KOPT-K1 (cell line): ENCODE data around the gene TMOD1.
"Not testable (repeated sequence)": the region's sequence is repeated elsewhere in the genome, so short reads cannot be mapped to it uniquely, and the experiment has no call there.

Experiments
- H3K27ac ChIP-seq: fragments of 200-600 bp; sonication (generic); 2 replicates; pipeline ENCODE4 v1.5.1; 2016; ENCODE audit warnings: antibody characterized with exemption, mild to moderate bottlenecking, low read depth, low read length; ENCODE audit not compliant: poor library complexity, severe bottlenecking
- H3K36me3 ChIP-seq: fragments of 200-600 bp; sonication (generic); 2 replicates; pipeline ENCODE4 v1.5.1; 2017; ENCODE audit warnings: antibody characterized with exemption, mild to moderate bottlenecking, low read length, moderate library complexity; ENCODE audit not compliant: insufficient read depth
- H3K9me3 ChIP-seq: fragments of 200-600 bp; sonication (generic); 2 replicates; pipeline ENCODE4 v1.5.1; 2017; ENCODE audit warnings: antibody characterized with exemption, low read length, mild to moderate bottlenecking; ENCODE audit not compliant: insufficient read depth, poor library complexity, severe bottlenecking

Gene TMOD1

DNA sequence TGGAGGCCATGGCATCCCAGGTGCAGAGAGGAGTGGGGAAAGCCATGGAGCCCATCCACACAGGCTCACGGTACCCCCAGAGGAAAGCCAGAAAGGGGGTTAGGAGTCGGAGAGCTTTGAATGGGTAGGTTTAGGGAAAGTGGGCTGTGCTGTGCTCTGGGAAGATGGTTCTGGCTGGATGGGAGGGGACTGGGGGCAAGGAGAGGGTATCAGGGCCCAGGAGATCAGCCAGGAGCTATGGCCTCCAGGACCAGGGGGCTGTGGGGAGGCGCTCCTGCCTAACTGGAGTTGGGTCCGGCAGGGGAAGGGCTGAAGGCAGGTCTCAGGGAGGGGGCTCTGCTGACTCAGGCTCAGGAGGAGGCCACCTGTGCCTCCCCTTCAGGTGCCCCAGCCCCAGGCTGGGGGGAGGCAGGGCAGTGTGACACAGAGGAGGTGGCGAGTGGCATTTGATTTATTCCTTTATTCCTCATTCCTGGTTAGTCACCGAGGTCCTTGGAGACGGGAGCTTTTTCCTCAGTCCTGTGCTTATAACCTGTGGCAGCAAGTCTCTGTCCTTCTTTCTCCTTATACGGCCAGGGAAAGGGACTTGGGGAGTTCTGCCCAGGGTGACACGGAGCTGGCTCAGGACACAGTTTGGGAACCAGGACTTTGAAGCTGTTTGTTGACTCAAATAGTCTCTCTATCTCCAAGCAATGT, 70.9 kb downstream of the TMOD1 start:
- Histone ChIP-seq H3K27ac (no peak overlapping the region), H3K9me3 (no peaks in the 10 kb centered on the region), H3K36me3 (no peaks in the 10 kb centered on the region)

DNA sequence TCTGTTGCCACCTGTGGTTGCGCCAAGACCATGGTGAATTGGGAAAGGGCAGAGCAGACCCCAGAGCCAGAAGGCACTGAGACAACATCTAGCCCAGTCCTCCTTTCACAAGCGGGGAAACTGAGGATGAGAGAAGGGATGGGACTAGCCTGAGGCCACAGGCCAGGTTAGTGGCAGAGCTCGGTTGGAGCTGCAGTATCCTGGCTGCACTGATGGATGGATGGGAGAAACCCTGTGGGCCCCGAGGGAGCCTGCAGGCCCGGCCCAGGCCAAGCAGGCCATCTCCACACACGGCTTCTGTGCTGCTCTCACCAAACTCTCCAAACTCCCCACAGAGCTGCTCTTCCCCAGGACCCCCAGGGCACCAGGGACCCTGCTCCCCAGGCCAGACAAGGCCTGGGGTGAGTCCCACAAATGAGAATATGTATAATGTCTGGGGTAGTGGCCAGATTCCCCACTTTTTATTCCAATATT, 71.5 kb downstream of the TMOD1 start:
- H3K36me3 ChIP-seq = no peaks in the 10 kb centered on the region
- no peak overlapping the region for H3K27ac ChIP-seq
- H3K9me3 ChIP-seq = no peaks in the 10 kb centered on the region

DNA sequence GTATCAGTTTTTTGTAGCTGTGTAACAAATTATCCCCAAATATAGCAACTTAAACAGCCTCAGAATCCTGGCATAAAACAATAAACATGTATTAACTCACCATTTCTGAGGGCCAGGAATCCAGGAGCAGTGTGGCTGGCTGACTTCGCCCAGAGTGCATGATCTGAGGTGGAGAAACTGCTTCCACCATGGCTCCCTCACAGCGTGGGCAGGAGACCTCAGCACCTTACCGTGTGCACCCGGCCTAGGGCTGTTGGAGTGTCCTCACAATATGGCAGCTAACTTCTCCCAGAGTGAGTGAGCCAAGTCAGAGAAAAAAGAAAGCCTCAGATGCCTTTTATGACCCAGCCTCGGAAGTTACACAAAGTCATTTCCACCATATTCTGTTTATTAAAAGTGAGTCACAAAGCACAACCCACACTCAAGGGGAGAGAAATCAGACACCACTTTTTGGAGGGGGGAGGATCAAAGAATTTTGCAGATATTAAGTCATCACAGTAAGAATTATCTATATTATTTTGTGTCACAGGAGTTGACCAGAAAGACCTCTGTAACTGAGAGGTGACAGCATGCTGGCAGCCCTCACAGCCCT, 72.1 kb downstream of the TMOD1 start:
- Histone ChIP-seq H3K27ac (no peak overlapping the region), H3K9me3 (no peaks in the 10 kb centered on the region), H3K36me3 (no peaks in the 10 kb centered on the region)

DNA sequence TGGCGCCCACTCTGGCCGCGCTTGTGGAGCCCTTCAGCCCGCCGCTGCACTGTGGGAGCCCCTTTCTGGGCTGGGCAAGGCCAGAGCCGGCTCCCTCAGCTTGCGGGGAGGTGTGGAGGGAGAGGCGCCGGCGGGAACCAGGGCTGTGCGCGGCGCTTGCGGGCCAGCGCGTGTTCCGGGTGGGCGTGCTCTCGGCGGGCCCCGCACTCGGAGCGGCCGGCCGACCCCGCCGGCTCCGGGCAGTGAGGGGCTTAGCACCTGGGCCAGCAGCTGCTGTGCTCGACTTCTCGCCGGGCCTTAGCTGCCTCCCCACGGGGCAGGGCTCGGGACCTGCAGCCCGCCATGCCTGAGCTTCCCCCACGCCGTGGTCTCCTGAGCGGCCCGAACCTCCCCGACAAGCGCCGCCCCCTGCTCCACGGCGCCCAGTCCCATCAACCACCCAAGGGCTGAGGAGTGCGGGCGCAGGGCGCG, 72.7 kb downstream of the TMOD1 start:
- not testable (repeated sequence) for H3K27ac ChIP-seq, H3K36me3 ChIP-seq

DNA sequence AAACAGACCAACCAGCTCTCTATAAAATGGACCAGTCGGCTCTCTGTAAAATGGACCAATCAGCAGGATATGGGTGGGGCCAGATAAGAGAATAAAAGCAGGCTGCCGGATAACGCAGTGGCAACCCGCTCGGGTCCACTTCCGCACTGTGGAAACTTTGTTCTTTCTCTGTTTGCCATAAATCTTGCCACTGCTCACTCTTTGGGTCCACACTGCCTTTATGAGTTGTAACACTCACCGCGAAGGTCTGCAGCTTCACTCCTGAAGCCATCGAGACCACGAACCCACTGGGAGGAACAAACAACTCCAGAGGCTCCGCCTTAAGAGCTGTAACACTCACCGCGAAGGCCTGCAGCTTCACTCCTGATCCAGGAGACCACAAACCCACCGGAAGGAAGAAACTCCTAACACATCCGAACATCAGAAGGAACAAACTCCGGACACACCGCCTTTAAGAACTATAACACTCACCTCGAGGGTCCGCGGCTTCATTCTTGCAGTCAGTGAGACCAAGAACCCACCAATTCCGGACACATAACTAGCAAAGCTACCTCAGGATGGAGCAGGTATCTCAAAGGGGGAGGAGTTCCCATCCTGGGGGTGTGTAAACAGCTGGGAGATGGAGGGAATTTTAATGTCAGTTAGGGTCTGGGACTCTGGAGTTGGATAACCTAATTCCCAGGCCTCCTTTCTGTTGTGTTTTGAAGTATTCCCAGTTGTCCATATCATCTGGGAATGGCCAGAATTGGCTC, 73.6 kb downstream of the TMOD1 start:
- not testable (repeated sequence) for H3K27ac ChIP-seq, H3K36me3 ChIP-seq, H3K9me3 ChIP-seq

More for the DNA sequence above, 72.7 kb downstream of the TMOD1 start:
- H3K9me3 ChIP-seq = not testable (repeated sequence)

DNA sequence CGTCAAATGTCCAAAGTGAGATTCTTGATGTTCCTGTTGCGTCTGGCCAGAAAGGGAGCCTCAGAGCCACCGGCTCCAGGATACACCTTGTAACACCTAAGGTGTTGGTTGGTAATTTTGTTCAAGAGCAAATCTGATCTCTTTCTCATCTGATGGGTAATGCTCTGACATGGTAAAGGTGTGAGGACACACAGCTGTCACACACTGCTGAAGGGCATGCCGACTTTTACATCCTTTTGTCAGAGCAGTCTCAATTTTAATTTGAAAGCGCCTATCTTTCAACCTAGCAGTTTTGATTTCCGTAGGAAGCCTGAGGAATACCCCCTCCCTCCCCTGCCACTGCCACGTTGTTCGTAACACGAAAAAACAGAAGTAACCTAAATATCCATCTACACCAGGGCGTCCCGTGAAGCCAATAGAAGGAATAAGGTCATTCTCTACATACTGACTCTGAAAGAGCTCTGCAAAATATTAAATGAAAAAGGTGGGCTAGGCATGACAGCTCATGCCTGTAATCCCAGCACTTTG, 74.3 kb downstream of the TMOD1 start:
- H3K9me3 ChIP-seq = no peaks in the 10 kb centered on the region
- no peak overlapping the region for H3K27ac ChIP-seq
- H3K36me3 ChIP-seq = no peaks in the 10 kb centered on the region

DNA sequence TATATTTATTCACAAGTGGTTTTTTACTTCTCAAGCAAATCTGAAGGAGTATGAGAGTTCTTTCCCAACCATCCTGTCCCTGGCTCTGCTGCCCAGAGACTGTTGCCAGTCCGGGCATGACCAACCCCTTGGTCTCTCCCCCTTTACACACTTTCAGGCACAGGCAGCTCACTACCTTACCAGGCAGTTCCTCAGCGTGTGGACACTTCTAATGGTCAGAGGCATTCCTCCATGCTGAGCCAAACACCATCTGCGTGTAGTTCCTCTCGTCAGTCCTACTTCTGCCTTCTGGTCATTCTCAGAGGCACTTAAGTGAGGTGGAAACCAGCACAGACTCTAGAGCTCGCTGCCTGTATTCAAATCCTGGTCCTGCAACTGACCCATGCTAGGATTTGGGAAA, 75.6 kb downstream of the TMOD1 start:
- H3K9me3 ChIP-seq = no peaks in the 10 kb centered on the region
- H3K36me3 ChIP-seq = no peaks in the 10 kb centered on the region
- no peak overlapping the region for H3K27ac ChIP-seq

DNA sequence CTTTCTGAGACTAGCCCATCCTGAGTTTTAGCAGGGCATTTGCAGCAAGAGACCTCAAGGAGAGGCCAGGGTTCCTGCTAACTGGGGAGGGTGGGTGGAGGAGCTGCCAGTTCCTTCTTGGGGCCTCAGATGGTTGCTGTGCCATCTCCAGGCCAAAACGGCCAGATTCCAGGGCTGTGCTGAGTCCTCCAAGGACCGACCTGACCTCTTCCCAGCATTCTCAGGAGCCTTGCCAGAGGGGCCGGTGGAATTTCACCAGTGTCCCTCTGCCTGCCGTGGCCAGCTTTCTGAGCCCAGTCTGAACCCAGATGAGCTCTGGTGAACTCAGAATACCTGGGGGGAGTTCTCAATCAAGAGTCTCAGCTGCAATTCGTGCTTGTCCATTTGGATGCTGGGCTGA, 77.4 kb downstream of the TMOD1 start:
- no peaks in the 10 kb centered on the region for H3K36me3 ChIP-seq
- H3K9me3 ChIP-seq = no peaks in the 10 kb centered on the region
- H3K27ac ChIP-seq = no peak overlapping the region

DNA sequence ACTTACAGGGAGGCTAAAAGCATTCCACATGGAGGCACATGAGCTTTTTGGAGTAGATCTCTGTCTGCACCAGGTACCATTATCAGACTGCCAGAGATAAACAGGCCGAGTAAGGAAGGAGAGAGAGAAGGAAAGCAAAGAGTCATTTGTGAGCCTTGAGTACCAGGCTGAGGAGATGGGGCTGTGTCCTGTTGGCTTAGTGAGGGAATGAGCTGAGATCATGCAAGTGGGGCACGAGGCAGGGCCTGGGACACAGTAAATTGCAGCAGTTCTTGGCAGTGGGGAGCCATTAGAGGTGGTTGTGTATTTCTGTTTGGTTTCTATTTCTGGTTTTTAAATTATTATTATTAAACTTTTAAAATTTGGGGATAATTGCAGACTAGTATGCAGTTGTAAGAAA, 78.4 kb downstream of the TMOD1 start:
- H3K27ac ChIP-seq = no peak overlapping the region
- no peaks in the 10 kb centered on the region for H3K36me3 ChIP-seq
- H3K9me3 ChIP-seq = no peaks in the 10 kb centered on the region

DNA sequence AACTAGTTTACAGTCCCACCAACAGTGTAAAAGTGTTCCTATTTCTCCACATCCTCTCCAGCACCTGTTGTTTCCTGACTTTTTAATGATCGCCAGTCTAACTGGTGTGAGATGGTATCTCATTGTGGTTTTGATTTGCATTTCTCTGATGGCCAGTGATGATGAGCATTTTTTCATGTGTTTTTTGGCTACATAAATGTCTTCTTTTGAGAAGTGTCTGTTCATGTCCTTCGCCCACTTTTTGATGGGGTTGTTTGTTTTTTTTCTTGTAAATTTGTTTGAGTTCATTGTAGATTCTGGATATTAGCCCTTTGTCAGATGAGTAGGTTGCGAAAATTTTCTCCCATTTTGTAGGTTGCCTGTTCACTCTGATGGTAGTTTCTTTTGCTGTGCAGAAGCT, 80.1 kb downstream of the TMOD1 start:
- H3K9me3 ChIP-seq, H3K27ac ChIP-seq, H3K36me3 ChIP-seq: not testable (repeated sequence)

DNA sequence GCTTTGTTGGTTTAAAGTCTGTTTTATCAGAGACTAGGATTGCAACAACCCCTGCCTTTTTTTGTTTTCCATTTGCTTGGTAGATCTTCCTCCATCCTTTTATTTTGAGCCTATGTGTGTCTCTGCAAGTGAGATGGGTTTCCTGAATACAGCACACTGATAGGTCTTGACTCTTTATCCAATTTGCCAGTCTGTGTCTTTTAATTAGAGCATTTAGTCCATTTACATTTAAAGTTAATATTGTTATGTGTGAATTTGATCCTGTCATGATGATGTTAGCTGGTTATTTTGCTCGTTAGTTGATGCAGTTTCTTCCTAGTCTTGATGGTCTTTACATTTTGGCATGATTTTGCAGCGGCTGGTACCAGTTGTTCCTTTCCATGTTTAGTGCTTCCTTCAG, 83.3 kb downstream of the TMOD1 start:
- H3K27ac ChIP-seq, H3K36me3 ChIP-seq, H3K9me3 ChIP-seq: not testable (repeated sequence)

DNA sequence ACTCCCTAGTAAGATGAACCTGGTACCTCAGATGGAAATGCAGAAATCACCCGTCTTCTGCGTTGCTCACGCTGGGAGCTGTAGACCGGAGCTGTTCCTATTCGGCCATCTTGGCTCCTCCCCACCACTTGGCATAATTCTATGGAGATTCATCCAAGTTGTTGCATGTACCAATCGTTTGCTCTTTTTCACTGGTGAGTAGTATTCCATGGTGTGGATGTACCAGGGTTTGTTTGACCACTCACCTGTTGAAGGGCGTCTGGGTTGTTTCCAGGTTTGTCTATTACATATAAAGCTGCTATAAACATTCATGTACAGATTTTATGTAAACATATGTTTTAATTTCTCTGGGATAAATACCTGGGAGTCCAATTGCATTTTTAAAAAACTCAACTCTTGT, 85.4 kb downstream of the TMOD1 start:
- H3K27ac ChIP-seq, H3K9me3 ChIP-seq, H3K36me3 ChIP-seq: not testable (repeated sequence)

DNA sequence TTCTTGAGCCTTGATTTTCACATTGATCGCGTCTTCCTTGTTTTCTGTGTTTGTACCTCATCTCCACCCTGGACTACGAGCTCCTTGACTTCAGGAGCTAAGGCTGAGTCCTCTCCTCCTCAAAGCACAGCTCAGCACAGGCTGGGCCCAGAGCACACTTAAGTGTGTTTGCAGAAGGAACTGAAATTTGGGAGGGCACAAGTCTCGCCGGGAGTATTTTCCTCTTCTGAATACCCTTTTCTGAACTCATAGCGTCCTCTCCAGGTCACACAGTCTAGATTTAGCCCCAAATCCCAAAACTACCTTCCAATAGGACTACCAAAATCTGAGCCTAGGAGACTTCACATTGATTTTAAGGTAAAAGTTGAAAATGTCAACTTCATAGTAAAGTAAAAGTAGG, 90.1 kb downstream of the TMOD1 start:
- Histone ChIP-seq H3K9me3 (no peaks in the 10 kb centered on the region), H3K36me3 (no peaks in the 10 kb centered on the region), H3K27ac (no peak overlapping the region)

DNA sequence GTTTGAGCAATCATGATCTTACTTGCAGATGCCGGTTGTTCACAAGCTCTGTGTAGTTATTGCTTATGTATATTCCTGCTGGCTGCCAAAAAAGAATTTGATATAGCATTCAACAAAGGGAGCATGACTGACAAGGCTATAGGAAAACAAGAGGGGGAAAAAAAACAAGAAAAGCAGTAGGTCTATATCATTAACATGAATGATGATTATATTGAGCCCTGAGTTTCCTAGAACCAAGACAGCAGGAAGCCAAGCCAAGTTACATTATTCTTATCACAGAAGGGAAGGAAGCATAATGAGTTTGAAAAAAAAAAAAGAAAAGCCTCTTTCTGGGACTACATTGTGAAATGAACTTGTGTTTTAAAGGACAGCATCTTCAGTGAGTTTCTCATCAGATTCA, 90.7 kb downstream of the TMOD1 start:
- H3K9me3 ChIP-seq = no peaks in the 10 kb centered on the region
- no peak overlapping the region for H3K27ac ChIP-seq
- no peaks in the 10 kb centered on the region for H3K36me3 ChIP-seq

DNA sequence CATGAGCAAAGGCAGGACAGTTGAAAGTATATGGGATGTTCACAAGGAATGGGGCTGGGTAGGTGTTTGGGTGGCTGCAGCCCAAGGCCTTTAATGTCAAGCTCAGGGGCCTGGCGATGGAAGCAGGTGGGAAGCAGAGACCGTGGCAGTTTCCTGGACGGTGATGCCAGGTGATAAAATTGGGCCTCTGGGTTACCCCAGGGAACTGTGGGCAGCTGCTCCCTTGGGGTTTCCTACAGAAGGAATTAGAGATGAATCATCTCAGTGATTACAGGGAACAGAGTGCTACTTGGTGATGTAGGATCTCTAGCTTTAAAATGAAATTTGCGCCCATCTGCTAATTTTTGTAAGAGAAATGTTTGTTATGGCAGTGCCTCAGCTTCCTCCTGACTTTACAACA, 92.5 kb downstream of the TMOD1 start:
- no peak overlapping the region for H3K27ac ChIP-seq
- no peaks in the 10 kb centered on the region for H3K9me3 ChIP-seq
- no peaks in the 10 kb centered on the region for H3K36me3 ChIP-seq
